ENCODE data around the gene MVK. TPM values are rescaled to one million over a fixed set of nuclear protein-coding genes. Genes with fewer than 3 reads are reported as not detected.
"Not testable (repeated sequence)": the region's sequence is repeated elsewhere in the genome, so short reads cannot be mapped to it uniquely, and the experiment has no call there.

Gene MVK
- total RNA-seq, 1 donor from 2014 or later, result 10.1 TPM

DNA sequence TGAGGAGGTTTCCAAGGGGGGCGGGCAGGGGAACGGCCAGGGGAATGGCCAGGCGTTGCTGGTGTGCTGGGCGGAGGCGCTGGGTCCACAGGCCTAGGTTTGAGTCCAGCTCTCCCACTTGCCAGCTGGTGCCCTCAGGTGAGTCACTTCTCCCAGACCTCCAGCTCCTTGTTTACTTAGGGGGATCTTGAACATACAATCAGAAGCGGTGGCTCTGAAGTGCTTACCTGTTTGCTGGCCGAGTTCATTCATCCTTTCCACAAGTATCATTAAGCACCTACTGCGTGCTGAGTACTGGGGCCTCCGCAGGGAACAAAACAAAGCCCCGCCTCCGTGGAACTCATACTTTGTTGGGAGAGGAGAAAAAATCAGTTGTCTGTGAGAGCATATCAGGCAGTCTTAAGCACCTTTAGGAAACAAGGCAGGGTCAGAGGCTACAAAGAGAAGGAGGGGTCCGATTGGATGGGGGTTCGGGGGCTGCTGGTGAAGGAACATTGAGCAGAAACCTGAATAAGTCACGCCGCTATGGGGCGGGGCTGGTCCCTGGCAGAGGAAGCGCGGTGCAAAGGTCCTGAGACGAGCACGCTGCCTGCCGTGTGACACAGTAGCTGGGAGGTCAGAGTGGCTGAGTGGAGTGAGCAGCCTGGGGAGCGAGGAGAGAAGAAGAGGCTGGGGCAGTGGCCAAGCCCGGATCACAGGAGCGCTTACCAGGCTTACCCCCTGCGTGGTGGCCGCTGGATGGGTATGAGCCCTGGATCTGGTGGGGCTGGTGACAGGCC, 15.1 kb downstream of the MVK start:
- no peak for DNase-seq (ENCODE audit: low spot score)

DNA sequence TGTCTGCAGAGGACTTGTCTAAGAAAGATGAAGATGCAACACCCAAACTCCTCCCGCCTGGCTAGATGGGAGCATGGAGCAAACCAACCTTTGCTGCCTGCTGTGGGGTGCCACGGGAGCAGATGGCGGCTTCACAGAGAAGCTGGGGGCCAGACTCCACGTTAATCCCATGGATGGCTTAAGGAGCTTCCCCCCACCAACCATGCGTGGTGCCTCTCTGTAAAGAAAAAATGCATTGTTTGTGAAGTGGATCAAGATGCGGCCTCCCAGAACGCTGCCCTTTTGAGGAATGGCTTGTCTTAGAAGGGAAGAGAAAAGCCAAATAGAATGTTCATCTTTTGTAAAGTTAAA, 15.6 kb downstream of the MVK start:
- no peak for DNase-seq (ENCODE audit: low spot score)

DNA sequence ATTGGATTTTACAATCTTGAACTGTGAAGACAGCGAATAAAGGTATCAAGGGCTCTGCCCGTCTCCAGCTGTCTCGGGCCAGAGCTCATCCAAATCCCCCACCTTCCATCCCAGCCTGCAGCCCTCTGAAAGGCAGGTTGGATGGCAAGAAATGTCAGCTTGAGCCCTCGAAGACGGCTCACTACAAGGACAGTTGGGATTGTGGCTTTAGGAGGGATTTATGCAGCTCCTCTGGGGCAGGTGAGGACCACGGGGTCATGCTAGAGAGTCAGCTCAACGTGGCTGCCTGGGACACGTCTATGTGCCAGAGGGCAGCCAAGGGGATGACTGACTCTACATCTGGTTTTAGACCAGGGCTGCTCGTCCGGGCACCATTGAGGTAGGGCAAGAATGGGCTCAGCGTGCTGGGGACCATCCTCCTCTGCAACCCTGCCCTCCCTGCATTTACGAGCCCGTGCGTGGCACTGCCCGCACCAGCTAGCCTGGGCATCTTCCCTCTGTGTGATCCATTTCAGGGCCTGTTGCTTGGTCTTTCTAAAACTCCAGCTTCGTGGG, 16.2 kb downstream of the MVK start:
- DNase-seq (ENCODE audit: low spot score), result no peak

DNA sequence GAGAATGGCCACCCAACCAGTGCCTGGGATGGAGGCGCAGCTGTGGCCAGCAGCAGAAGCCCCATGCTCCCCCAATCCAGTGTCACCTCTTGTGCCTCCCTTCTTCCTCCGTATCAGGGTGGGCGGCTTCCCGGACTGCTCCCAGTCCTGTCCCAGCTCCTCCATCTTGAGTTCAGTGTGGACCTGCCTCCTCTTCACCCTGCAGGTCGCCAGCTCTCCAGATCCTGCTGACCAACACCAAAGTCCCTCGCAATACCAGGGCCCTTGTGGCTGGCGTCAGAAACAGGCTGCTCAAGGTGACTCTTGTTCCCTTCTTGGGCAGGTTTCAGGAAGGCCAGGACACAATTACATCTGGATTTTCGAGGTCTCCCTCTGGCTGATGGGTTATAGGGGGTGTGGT, 17.0 kb downstream of the MVK start:
- DNase-seq (ENCODE audit: low spot score), result no peak

DNA sequence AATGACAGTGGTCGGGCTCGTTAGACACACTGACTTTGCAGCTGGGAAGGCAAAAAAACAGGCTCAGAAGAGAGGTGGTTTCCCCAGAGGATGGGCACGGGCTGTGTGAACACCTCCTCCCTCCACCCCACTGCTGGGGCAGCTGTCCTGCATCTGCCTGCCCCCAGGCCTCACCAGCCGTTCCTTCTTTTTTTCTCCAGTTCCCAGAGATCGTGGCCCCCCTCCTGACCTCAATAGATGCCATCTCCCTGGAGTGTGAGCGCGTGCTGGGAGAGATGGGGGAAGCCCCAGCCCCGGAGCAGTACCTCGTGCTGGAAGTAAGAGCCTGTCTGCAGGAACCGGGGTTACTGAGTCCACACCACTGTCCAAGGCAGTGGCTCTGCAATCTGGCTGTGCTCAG, 17.4 kb downstream of the MVK start:
- no peak for DNase-seq (ENCODE audit: low spot score)

DNA sequence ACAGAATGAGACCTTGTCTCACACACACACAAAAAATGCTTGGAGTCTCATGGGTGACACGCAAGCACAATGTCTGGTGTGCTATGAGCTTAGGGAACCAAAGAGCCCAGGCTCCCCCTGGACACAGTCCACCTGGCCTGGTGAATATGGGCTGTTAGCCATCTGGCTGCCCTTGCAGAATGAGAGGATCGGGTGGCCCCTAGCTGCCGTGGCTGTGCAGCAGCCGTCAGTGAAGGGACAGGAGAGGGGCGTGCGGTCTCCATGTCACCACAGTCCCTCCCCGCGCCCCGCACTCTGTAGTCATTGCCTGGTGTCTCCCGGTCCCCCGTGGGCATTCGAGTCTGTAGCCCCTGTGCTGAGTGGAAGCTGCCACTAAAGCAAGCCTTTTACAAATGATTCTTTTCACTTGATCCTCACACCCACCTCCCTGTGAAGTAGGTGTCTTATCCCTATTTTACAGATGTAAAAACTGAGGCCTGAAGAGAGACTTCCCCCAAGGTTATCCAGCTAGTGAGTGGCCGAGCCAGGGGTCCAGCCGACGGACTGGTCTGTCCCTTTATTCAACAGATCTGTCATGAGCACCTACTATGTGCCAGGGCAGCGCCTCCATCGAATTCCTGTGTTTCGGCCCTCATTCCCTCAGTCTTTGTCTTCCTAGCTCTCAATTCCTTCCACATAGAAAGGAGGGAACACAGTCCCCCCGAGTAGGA, 18.8 kb downstream of the MVK start:
- no peak for DNase-seq (ENCODE audit: low spot score)

DNA sequence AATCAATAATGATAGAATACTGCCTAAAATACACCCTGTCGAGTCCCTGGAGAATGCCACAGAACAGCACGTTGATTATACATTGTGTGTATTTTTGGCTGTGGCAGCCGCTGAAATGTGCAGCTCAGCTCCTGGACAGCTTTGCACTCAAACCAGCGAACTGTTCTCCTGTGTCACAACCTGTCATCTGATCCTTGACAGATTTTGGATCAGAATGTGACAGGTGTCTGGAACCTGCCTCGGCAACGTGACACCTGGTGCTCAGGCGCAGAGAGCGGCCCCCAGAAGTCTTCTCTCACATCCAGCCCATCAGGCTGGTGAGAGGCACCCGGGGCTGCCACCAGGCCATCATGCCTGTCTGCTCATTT, 19.3 kb downstream of the MVK start:
- no peak for DNase-seq (ENCODE audit: low spot score)

DNA sequence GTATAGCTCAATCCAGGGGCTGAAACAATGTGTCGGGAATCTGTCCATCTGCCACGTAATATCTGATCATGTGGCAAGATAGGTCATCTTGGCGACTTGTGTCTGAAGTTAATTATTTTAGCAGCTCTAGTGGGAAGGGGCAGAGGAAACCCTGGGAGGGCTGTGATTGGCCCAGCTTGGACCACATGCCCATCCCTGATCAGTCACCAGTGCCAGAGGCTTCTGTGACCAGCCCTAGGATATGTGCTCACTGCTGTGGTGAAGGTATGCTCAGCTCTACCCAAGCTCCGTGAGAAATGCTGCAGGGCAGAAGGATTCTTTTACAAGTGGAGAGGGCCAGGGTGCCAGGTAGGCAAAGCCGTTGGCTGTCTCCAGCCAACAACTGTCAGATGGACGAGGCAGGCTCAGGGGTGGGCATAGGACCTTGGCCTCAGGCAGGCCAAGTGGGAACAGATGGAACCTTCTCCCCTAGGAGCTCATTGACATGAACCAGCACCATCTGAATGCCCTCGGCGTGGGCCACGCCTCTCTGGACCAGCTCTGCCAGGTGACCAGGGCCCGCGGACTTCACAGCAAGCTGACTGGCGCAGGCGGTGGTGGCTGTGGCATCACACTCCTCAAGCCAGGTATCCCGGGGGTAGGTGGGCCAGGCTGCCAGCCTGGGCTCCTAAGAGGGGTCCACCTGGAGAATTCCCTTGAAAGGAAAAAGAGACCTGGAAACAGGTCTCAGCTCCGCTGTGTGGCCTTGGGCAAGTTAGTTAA, 21.1 kb downstream of the MVK start:
- no peak for DNase-seq (ENCODE audit: low spot score)

DNA sequence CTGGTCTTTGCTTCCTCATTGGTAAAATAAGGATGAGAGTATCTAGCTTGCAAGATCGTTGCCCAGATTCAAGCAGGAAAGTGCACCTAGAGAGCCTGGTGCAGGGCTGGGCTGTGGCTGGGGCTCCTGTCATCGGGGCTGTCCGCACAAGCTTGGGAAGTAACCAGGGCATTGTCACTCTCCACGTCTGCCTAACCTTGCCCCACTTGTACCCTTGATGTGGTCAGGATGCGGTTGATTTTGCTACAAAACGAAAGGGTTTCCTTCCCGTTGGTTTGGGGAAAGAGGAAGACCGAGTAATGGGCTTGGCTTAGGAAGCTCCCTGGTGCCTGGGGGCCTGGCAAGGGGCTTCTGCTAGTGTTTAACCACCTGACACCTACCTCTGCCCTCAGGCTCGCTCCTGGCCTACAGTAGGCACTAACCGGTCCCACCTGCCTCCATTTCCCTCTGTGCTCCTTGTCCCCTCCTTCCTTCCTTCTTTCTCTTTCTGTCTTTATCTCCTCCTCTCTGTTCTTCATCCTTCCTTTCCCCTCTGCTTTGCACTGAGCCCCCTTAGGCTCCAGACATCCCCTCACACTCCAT, 21.8 kb downstream of the MVK start:
- DNase-seq (ENCODE audit: low spot score), result no peak

DNA sequence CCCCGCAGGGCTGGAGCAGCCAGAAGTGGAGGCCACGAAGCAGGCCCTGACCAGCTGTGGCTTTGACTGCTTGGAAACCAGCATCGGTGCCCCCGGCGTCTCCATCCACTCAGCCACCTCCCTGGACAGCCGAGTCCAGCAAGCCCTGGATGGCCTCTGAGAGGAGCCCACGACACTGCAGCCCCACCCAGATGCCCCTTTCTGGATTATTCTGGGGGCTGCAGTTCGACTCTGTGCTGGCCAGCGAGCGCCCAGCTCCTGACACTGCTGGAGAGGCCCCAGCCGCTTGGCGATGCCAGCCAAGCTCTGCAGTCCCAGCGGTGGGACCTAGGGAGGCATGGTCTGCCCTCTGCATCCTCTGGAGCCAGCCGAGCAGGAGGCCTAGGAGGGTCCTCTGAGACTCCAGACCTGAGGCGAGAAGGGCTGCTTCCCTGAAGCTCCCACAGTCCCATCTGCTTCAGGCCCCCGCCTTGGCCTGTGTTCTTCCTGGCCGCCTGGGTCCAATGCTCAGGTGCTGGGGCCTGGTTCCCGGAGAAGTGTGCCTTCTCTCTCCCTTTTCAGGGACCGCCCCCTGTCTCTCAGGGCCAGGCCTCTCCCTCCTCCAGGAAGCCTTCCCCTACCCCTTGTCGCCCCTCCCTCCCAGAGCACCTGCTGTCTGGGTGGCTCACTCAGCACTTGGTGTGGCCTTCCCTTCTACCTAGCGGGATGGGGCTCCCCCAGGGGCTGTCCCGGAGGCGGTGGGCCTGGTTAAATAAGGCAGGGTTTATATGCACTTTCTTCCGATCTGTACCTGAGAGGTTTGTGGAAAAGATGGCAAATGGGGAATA, 23.0 kb downstream of the MVK start:
- DNase-seq (ENCODE audit: low spot score), result no peak

DNA sequence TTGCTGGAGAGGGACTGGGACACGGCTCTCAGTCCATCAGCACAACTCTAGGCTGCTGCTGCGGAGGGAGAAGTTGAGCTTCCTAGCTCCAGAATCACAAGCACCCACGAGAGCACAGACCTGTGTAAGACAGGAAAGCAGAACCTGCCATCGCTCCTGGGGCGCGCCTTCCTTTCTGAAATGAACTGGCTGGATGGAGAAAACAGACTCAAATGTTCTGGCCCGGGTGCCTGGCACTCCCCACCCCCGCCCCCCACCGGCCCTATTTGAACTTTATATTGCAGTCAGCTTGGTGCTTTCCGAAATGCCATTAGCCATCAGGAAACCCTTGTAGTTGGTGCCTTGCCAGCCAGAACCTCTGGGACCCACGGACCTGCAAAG, 23.8 kb downstream of the MVK start:
- DNase-seq (ENCODE audit: low spot score), result no peak

DNA sequence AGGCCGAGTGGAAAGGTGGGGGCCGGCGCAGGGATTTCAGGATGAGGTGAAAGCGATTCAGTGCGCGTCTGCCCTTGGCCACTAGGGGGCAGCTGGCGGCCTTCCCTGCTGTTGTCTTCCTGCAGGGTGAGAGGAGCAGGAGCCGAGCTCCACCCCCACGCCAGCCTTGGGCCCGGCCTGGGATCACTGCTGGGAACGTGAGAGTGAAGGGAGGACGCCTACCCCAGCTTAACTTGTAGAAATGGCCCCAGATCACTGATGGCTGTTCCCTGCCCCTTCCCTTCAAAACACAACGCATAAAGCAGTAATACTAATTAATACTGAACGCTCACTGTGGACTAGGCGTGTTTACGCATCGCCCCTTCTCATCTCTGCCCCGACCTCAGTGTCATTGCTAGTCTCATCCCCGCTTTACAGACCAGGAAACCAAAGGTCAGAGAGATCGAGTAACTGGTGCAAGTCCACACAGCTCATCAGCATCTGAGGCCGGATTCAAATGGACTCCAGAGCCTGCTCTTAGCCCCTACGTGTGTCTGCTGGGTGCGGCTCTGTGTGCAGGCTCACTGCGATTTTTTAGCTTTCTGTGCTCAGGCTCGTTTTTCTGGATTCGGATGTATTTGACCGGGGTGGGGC, 24.3 kb downstream of the MVK start:
- peak; percentile 85 for DNase-seq (ENCODE audit: low spot score)

DNA sequence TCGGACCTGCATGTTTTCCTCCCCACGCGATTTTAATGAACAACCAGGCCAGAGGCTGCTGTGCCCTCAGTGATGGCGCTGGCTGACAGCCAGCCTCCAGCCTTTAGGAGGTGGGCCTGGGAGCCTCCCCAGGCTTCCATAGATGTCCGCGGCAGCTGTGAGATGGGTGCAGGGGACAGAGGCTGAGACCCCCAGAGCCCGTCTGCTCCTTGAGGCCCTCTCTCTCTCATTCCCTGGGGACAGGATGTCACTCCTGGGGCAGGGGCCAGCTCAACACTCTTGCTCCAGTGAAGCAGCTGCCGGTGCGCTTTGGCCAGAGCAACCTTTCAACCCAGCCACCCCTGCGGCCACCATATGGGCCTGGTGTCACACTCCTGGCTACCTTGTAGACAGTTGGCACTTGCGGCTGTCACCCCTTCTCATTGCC, 24.8 kb downstream of the MVK start:
- DNase-seq (ENCODE audit: low spot score), result no peak

DNA sequence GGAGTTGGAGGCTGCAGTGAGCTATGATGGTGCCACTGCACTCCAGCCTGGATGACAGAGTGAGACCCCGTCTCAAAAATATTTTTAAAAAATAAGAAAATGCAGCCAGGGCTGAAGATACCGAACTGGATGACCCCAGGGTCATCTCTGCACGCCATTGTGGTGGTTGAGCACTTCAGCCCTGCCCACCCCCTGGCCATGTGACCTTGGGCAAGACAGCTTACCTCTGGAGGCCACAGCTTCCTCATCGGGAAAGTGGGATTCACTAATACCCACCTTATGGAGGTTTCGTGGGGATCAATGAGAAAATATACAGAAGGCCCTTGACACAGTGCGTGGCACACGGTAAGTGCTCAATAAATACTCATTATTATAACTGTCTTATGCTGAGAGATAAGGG, 25.5 kb downstream of the MVK start:
- DNase-seq (ENCODE audit: low spot score), result no peak

DNA sequence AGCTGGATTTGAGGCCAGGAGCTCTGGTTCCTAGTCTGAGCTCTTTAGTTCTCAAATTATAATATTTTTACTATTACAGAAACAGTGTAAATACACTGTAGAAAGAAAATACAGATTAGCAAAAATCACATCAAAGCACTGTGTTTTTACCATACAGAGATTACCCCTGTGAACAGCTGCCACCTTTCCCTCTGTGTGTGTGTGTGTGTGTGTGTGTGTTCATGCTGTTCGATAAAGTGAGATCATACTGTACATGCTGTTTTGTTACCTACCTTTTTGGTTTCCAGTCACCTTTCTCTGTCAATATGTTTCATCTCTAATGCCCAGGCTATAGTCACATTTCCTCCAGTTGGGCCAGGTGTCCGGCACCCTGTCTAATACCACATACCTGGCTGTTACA, 26.9 kb downstream of the MVK start:
- DNase-seq (ENCODE audit: low spot score), result no peak

DNA sequence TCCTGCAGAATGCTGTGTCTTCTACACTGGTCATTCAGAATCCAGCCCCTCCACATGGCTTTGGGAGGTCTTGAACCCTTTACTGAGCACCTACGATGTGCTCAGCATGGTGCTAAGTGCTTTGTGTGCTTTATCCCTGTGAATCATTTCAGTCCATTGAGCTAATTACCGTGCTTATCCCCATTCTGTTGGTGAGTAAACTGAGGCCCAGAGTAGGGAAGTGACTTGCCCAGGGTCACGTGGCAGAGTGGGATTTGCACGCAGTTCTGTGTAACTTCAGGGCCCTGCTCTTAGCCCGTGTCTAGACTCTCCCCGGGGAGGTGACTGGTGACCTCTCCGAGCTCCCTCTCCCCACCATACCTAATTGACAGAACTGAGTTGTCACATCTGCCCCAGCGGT, 27.4 kb downstream of the MVK start:
- no peak for DNase-seq (ENCODE audit: low spot score)

DNA sequence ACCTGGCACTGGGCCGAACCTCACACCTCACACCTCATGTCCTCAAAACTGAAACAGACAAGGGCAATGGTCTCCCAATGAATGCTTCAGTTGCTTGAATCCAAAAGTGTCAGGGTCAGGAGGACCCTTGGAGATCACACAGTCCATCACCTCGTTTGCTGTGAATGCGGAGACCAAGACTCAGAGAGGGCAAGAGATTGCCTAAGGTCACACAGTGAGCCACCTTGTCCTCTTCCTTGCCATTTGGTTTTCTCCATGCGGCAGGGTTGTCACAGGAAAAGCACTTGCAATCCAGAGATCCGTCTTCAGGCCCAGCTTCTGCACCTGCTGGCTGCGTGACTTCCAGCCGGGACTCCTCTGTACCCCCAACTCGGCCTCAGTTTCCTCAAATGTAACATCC, 28.0 kb downstream of the MVK start:
- no peak for DNase-seq (ENCODE audit: low spot score)

DNA sequence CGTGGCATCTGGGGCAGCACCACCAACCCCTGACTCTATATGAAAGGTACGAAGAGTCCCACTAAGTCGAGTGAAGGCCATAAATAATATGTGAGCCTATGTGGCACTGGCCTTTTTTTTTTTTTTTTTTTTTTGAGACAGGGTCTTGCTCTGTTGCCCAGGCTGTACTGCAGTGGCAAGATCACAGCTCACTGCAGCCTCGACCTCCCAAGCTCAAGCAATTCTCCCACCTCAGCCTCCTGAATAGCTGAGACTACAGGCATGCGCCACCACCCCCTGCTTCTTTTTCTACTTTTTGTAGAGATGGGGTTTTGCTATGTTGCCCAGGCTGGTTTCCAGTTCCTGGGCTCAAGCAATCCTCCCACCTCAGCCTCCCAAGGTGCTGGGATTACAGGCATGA, 28.5 kb downstream of the MVK start:
- DNase-seq (ENCODE audit: low spot score), result not testable (repeated sequence)

DNA sequence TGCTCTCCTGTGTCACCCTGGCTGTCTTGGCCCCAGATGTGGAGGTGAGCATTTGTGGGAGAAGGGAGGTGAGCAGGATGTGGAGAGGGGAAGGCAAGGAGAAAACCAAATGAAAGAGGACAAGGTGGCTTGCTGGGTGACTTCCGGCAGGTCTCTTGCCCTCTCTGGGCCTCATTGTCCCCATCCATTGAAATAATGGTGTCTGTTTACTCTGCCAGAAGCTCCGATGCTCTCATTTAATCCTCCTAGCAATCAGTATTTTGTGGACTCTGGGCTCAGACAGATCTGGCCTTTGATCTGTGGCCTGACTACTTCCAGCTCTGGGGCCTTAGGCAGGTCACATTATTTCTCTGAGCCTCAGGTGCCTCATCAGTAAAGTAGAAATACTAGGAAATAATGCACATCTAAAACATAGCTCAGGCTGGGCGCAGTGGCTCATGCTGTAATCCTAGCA, 30.6 kb downstream of the MVK start:
- no peak for DNase-seq (ENCODE audit: low spot score)

DNA sequence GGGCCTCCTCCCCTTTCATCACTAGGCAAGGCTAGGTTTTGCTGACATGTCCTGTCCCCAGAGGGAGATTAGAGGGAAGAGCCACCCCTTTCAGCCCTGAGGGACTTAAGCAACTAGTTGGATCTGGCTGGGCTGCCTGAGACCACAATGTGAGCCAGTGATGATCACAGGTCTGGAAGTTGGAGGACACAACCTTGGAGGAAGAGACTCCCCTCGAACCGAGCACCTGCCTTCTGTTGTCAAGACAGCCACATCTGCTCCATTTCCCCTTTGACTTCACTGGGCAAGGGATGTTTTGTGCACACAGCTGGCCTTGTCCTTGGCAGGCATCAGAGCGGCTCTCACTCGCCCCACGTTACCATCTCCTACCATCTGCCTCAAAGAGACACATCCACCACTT, 31.4 kb downstream of the MVK start:
- no peak for DNase-seq (ENCODE audit: low spot score)
